H1 (cell line): ENCODE measurements around the gene RNASE1. TPM values are rescaled to one million over a fixed set of nuclear protein-coding genes. Genes with fewer than 3 reads are reported as not detected.

Experiments
- ATF3 ChIP-seq: IDR thresholded peaks from 2 replicates; pipeline ENCODE4 v1.6.1; 2011; ENCODE audit warnings: low read depth, mild to moderate bottlenecking, low read length; ENCODE audit not compliant: insufficient read depth
- CBX8 ChIP-seq: fragments of 300-800, 300-1000 bp; sonication (generic); IDR thresholded peaks from 2 replicates; pipeline ENCODE4 v1.7.1; 2016; ENCODE audit warnings: low read depth, low read length, borderline replicate concordance
- CHD7 ChIP-seq: fragments of 300-600 bp; sonication (generic); IDR thresholded peaks from 2 replicates; pipeline ENCODE4 v1.7.1; 2012; ENCODE audit warnings: low read length, moderate library complexity, mild to moderate bottlenecking, inconsistent platforms; ENCODE audit not compliant: insufficient replicate concordance
- FOSL1 ChIP-seq: IDR thresholded peaks from 2 replicates; pipeline ENCODE4 v1.6.1; 2011; ENCODE audit warnings: mild to moderate bottlenecking, low read depth, low read length, moderate library complexity; ENCODE audit not compliant: insufficient read depth
- PHF8 ChIP-seq: fragments of 200-600 bp; sonication (generic); conservative IDR thresholded peaks from 2 replicates; pipeline ENCODE4 v1.7.1; 2012; ENCODE audit warnings: low read depth, mild to moderate bottlenecking, inconsistent platforms, low read length, moderate library complexity
- RNF2 ChIP-seq: fragments of 200-900, 300-1000 bp; sonication (generic); IDR thresholded peaks from 2 replicates; pipeline ENCODE4 v1.7.1; 2016; ENCODE audit warnings: borderline replicate concordance, low read depth, mild to moderate bottlenecking, antibody characterized with exemption, low read length; ENCODE audit not compliant: poor library complexity, severe bottlenecking; ENCODE audit errors: missing control alignments
- TEAD4 ChIP-seq: IDR thresholded peaks from 2 replicates; pipeline ENCODE4 v1.6.1; 2012; ENCODE audit warnings: low read depth, low read length, inconsistent platforms, mixed read lengths
- polyA plus RNA-seq, 7 experiments: library from polyadenylated mRNA; depleted of rRNA in 3 of 7; stranded (reverse) in 5 of 7; unstranded in 2 of 7; fragments of >200 nt in 5 of 7; fragments of 200-250 nt in 2 of 7; gene quantifications; 1 replicate in 5 of 7; 2 replicates in 1 of 7; 4 replicates in 1 of 7; pipeline versions ENCODE4 v1.2.1 to v1.2.3, GENCODE V29; 2011 to 2013; ENCODE audit warnings: missing spikeins in 2 of 7, mixed read lengths in 2 of 7
- total RNA-seq: library from RNA; stranded (reverse); fragmentation: NEBNext Ultra II Directional; extraction: Animal tissue kit (Norgen Biotek cat#: 25700); gene quantifications from 2 replicates; pipeline ENCODE4 v1.2.1, GENCODE V29; 2021
- TF ChIP-seq, protein P1 (sequence below): IDR thresholded peaks from 2 replicates; pipeline ENCODE4 v1.6.1; 2012; ENCODE audit warnings: low read length, inconsistent platforms

RNASE1 gene
- total and polyA plus RNA-seq, 2 of the 8 experiments (the other 6 are each of a cell fraction or from before 2014, with no cell fraction given) = 2.2 to 13.4 TPM

- no peak for TF ChIP-seq CHD7
- no peak for TF ChIP-seq RNF2
- TF ChIP-seq FOSL1 = no peak
- TF ChIP-seq PHF8 = no peak
- TF ChIP-seq ATF3 = no peak
- TF ChIP-seq, protein P1, sequence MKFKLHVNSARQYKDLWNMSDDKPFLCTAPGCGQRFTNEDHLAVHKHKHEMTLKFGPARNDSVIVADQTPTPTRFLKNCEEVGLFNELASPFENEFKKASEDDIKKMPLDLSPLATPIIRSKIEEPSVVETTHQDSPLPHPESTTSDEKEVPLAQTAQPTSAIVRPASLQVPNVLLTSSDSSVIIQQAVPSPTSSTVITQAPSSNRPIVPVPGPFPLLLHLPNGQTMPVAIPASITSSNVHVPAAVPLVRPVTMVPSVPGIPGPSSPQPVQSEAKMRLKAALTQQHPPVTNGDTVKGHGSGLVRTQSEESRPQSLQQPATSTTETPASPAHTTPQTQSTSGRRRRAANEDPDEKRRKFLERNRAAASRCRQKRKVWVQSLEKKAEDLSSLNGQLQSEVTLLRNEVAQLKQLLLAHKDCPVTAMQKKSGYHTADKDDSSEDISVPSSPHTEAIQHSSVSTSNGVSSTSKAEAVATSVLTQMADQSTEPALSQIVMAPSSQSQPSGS = no peak
- TF ChIP-seq CBX8 = no peak
- no peak for TF ChIP-seq TEAD4
Observed at GRCh38 chr14:20791597-20791996, 11.0 kb downstream of the RNASE1 start (continued).
